K562 (cell line): ENCODE data around the gene NUTM1. TPM values are rescaled to one million over a fixed set of nuclear protein-coding genes. Genes with fewer than 3 reads are reported as not detected.

Experiments
- ATAC-seq: fragments of 200-7000 bp; cut with Tn5 transposase; 3 replicates; pipeline ENCODE4 v1.9.1; 2020; ENCODE audit warnings: moderate library complexity
- BruUV-seq: library from RNA; stranded (reverse); fragments of 400-500 nt; replicated peaks from 2 replicates; lab custom pipeline; 2021; lab: Mats Ljungman, UMichigan
- CTCF ChIA-PET: fragments of 300-600 bp; formaldehyde crosslinking; extraction: SDS; loops from one replicate; lab custom pipeline; 2021; ENCODE audit warnings: low intra/inter-chr PET ratio; lab: Yijun Ruan, JAX
- POLR2A ChIA-PET: fragments of 300-600, 350-650 bp; sonication (Branson Sonifier 250); formaldehyde crosslinking; extraction: SDS; loops from one replicate; lab custom pipeline; 2021; ENCODE audit warnings: antibody characterized with exemption, inconsistent platforms; lab: Yijun Ruan, JAX
- DNase-seq, 4 experiments: peaks; one replicate each; pipeline versions ENCODE4 v3.0.0 to v3.0.0-alpha.2; 2011 to 2018; ENCODE audit warnings: low spot score in 3 of 4, mixed read lengths in 3 of 4; ENCODE audit errors: extremely low read depth in 1 of 4
- FAIRE-seq: peaks from 2 replicates; lab custom pipeline; 2011; peaks lifted over from hg19 to GRCh38; lab: Jason Lieb, UNC
- H2AFZ ChIP-seq: 2 replicates; pipeline ENCODE4 v1.6.0; 2011; ENCODE audit warnings: low read depth, low read length, control low read depth, inconsistent platforms
- H3K27ac ChIP-seq: fragments of 200-600 bp; 3 replicates; pipeline ENCODE4 v1.8.0; 2011; ENCODE audit warnings: low read depth, mild to moderate bottlenecking, control low read depth, inconsistent platforms, low read length, moderate library complexity, mixed read lengths; ENCODE audit errors: extremely low read depth
- H3K27me3 ChIP-seq, 2 experiments: fragments of 300-600 bp in 1 of 2; 2 replicates in 1 of 2; 3 replicates in 1 of 2; pipeline versions ENCODE4 v1.6.0 to v1.8.0; 2011; ENCODE audit warnings: inconsistent platforms in 2 of 2, low read length in 2 of 2, mild to moderate bottlenecking in 1 of 2, mixed read lengths in 1 of 2, moderate library complexity in 1 of 2; ENCODE audit not compliant: control insufficient read depth in 2 of 2, insufficient read depth in 2 of 2
- H3K36me3 ChIP-seq: fragments of 300-600 bp; 3 replicates; pipeline ENCODE4 v1.8.0; 2011; ENCODE audit warnings: mild to moderate bottlenecking, low read length, inconsistent platforms; ENCODE audit not compliant: control insufficient read depth, insufficient read depth
- H3K4me1 ChIP-seq, 2 experiments: fragments of 200-600 bp in 1 of 2; replicated peaks in 1 of 2; 2 replicates in 1 of 2; 3 replicates in 1 of 2; pipeline versions ENCODE4 v1.5.1 to v1.8.0; 2011; ENCODE audit warnings: inconsistent platforms in 2 of 2, low read length in 2 of 2, mild to moderate bottlenecking in 1 of 2, mixed read lengths in 1 of 2, moderate library complexity in 1 of 2; ENCODE audit not compliant: control insufficient read depth in 2 of 2, insufficient read depth in 2 of 2
- H3K4me2 ChIP-seq: 2 replicates; pipeline ENCODE4 v1.6.1; 2011; ENCODE audit warnings: low read length, control low read depth, inconsistent platforms, mixed read lengths; ENCODE audit not compliant: insufficient read depth
- H3K4me3 ChIP-seq: fragments of 200-600 bp; sonication (generic), shearing (Covaris generic); 2 replicates; pipeline ENCODE4 v1.5.1; 2016; ENCODE audit warnings: control low read depth, inconsistent platforms
- H3K79me2 ChIP-seq: fragments of 200-600 bp; 3 replicates; pipeline ENCODE4 v1.8.0; 2011; ENCODE audit warnings: low read length, inconsistent platforms; ENCODE audit not compliant: control insufficient read depth, insufficient read depth
- H3K9ac ChIP-seq, 2 experiments: 2 replicates each; pipeline versions ENCODE4 v1.6.0 to v1.6.1; 2011; ENCODE audit warnings: low read depth in 2 of 2, low read length in 2 of 2, control low read depth in 1 of 2, inconsistent platforms in 1 of 2, mild to moderate bottlenecking in 1 of 2, mixed read lengths in 1 of 2; ENCODE audit not compliant: insufficient read depth in 1 of 2
- H3K9me1 ChIP-seq: one replicate; pipeline ENCODE4 v1.6.0; 2011; ENCODE audit warnings: inconsistent platforms, mild to moderate bottlenecking, low read length, moderate library complexity; ENCODE audit not compliant: control insufficient read depth, insufficient read depth
- H3K9me3 ChIP-seq: replicated peaks from 2 replicates; pipeline ENCODE4 v1.5.1; 2011; ENCODE audit warnings: low read depth, low read length, inconsistent platforms; ENCODE audit not compliant: control insufficient read depth, insufficient read depth
- H4K20me1 ChIP-seq: replicated peaks from 2 replicates; pipeline ENCODE4 v1.6.1; 2011; ENCODE audit warnings: low read length, inconsistent platforms, mixed read lengths; ENCODE audit not compliant: control insufficient read depth, insufficient read depth
- KDM1A ChIP-seq, 2 experiments: fragments of 450-650 bp; IDR thresholded peaks; 2 replicates each; pipeline ENCODE4 v1.6.1; 2016; ENCODE audit warnings: mild to moderate bottlenecking in 2 of 2
- MTA3 ChIP-seq: fragments of 450-650 bp; formaldehyde crosslinking; IDR thresholded peaks from 2 replicates; pipeline ENCODE4 v1.6.1; 2017; ENCODE audit warnings: mild to moderate bottlenecking, borderline replicate concordance
- RBM22 ChIP-seq: fragments of 200-400 bp; formaldehyde crosslinking; IDR thresholded peaks from 2 replicates; pipeline ENCODE4 v1.6.1; 2018; ENCODE audit warnings: low read length, low read depth; ENCODE audit not compliant: poor library complexity, severe bottlenecking
- SP1 ChIP-seq: sonication (generic); formaldehyde crosslinking; IDR thresholded peaks from 2 replicates; pipeline ENCODE4 v1.8.1; 2022; ENCODE audit warnings: mild to moderate bottlenecking, missing genetic modification reagents
- TARDBP ChIP-seq: fragments of 450-650 bp; IDR thresholded peaks from 2 replicates; pipeline ENCODE4 v1.6.1; 2016
- ZKSCAN1 ChIP-seq: fragments of 150-350 bp; IDR thresholded peaks from 2 replicates; pipeline ENCODE4 v1.6.1; 2016; ENCODE audit warnings: low read depth, low read length
- WGBS: fragments of 100-300 bp; shearing (Covaris generic); methylation state at CpG from one replicate; pipeline ENCODE4 v1.1.6; 2016; ENCODE audit warnings: low coverage, mixed read lengths; ENCODE audit not compliant: insufficient coverage; ENCODE audit errors: missing lambda C conversion rate; 5-methylcytosine and 5-hydroxymethylcytosine counted together
- in situ Hi-C: fragments of 300-500 bp; cut with MboI; formaldehyde crosslinking; loops from 4 replicates; pipeline ENCODE4 v1.15.0; 2018; ENCODE audit warnings: inconsistent platforms, mixed read lengths
- intact Hi-C: fragments of 100-400 bp; cut with micrococcal nuclease; formaldehyde crosslinking; loops from 2 replicates; pipeline ENCODE4 v1.14.2; 2022
- polyA plus RNA-seq, 8 experiments: library from polyadenylated mRNA; depleted of rRNA in 4 of 8; stranded (reverse) in 5 of 8; unstranded in 3 of 8; fragments of >200 nt; fragmentation: Nextera tagmentation in 2 of 8; fragmentation: Illumina TruSeq in 1 of 8; extraction: Ambion mirVana in 2 of 8; extraction: Trizol in 1 of 8; gene quantifications; 2 replicates each; pipeline versions ENCODE4 v1.2.1 to v1.2.3, GENCODE V29; 2011 to 2014; ENCODE audit warnings: inconsistent platforms in 1 of 8, missing spikeins in 1 of 8
- total RNA-seq, 7 experiments: library from RNA; depleted of rRNA in 6 of 7; stranded (reverse); fragments of >200 nt in 6 of 7; fragmentation: Illumina TruSeq in 2 of 7; extraction: Trizol in 2 of 7; gene quantifications; 2 replicates each; pipeline versions ENCODE4 v1.2.1 to v1.2.3, GENCODE V29; 2011 to 2021; ENCODE audit warnings: low replicate concordance in 1 of 7
- TF ChIP-seq, protein P1 (sequence below): fragments of 450-650 bp; formaldehyde crosslinking; IDR thresholded peaks from 2 replicates; pipeline ENCODE4 v1.4.0; 2022; ENCODE audit warnings: mild to moderate bottlenecking, moderate library complexity
- TF ChIP-seq, protein P2 (sequence below): sonication (generic); formaldehyde crosslinking; IDR thresholded peaks from 2 replicates; pipeline ENCODE4 v1.9.0; 2022; ENCODE audit warnings: mild to moderate bottlenecking, missing genetic modification reagents

Gene NUTM1
- total and polyA plus RNA-seq, 9 of the 15 experiments (the other 6 are each of a cell fraction or from before 2014, with no cell fraction given) = 0.01 to 0.05 (median 0.04) TPM; not detected in 4

DNA sequence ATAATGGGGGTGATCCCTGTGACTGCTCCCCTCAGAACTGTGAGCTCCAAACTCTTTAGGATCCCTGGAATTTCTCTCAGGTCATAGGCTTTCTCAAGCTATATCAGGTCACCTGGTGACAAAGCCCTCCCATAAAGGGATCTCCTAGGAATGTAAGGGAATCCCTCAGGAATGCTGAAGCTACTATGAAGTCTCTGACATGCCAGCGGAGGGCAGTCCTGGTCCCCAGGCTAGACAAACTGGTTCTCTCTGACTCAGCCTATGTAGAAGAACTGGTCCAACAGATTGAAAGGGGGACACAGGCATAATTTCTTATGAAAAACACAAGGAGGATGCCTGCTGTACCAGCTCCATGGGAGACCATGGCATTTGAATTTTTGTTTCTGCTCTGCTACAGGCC is 17.2 kb downstream of the NUTM1 start:
- H3K79me2 ChIP-seq = no peaks in the 10 kb centered on the region
- FAIRE-seq (no peak), DNase-seq (no peak), ATAC-seq (no peak)
- no peak overlapping the region for H3K27ac ChIP-seq
- H3K4me2 ChIP-seq = no peak overlapping the region
- no peak overlapping the region for H3K9ac ChIP-seq
- no TSS peak for BruUV-seq
- H3K4me1 ChIP-seq = peaks cover 2 to 4% of the 10 kb centered on the region in 2 experiments; a peak in 2 of 5 replicates
- 100% methylated on average over 1 of the region's 1 CpG for WGBS
- peaks cover 45% of the 10 kb centered on the region; the same call in 2 of the 3 replicates for H3K36me3 ChIP-seq
- no peaks in the 10 kb centered on the region for H3K9me3 ChIP-seq
- intact Hi-C loops = no loop called here
- no peak overlapping the region for H2AFZ ChIP-seq
- H3K27me3 ChIP-seq = no peaks in the 10 kb centered on the region
- ChIA-PET CTCF (no interaction called here), POLR2A (interaction anchor here (0.6 to 2.7 kb wide), 4 partner anchors 12 to 127 kb away, joined by 3 to 9 read pairs (median 4); partner anchors contain the start of gene SLC12A6)
- no peak overlapping the region for H3K4me3 ChIP-seq
- no peaks in the 10 kb centered on the region for H3K9me1 ChIP-seq
- H4K20me1 ChIP-seq = no peaks in the 10 kb centered on the region
- TF ChIP-seq TARDBP (no peak), SP1 (no peak), KDM1A (IDR thresholded peaks at IDR 0.05) (no peak), MTA3 (no peak), ZKSCAN1 (no peak), RBM22 (no peak)
- TF ChIP-seq, protein P1, sequence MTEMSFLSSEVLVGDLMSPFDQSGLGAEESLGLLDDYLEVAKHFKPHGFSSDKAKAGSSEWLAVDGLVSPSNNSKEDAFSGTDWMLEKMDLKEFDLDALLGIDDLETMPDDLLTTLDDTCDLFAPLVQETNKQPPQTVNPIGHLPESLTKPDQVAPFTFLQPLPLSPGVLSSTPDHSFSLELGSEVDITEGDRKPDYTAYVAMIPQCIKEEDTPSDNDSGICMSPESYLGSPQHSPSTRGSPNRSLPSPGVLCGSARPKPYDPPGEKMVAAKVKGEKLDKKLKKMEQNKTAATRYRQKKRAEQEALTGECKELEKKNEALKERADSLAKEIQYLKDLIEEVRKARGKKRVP (CRISPR knock-in tag) = no peak
- TF ChIP-seq, protein P2, sequence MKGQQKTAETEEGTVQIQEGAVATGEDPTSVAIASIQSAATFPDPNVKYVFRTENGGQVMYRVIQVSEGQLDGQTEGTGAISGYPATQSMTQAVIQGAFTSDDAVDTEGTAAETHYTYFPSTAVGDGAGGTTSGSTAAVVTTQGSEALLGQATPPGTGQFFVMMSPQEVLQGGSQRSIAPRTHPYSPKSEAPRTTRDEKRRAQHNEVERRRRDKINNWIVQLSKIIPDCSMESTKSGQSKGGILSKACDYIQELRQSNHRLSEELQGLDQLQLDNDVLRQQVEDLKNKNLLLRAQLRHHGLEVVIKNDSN = no peak
- in situ Hi-C loops = loop anchor here (10.0 kb wide), 1 partner anchor 295 kb away; no protein-coding TSS in a partner anchor
